Stimulated activated CD4-positive, alpha-beta T cell treated with anti-CD3 and anti-CD28 coated beads, Interleukin-15, amount 100 ng/mL, for 24 hours (primary cell): ENCODE results near the gene RASSF7.

Experiments used
- DNase-seq: peaks from one replicate; pipeline ENCODE4 v3.0.0-alpha.2; 2020

RASSF7 gene

DNA sequence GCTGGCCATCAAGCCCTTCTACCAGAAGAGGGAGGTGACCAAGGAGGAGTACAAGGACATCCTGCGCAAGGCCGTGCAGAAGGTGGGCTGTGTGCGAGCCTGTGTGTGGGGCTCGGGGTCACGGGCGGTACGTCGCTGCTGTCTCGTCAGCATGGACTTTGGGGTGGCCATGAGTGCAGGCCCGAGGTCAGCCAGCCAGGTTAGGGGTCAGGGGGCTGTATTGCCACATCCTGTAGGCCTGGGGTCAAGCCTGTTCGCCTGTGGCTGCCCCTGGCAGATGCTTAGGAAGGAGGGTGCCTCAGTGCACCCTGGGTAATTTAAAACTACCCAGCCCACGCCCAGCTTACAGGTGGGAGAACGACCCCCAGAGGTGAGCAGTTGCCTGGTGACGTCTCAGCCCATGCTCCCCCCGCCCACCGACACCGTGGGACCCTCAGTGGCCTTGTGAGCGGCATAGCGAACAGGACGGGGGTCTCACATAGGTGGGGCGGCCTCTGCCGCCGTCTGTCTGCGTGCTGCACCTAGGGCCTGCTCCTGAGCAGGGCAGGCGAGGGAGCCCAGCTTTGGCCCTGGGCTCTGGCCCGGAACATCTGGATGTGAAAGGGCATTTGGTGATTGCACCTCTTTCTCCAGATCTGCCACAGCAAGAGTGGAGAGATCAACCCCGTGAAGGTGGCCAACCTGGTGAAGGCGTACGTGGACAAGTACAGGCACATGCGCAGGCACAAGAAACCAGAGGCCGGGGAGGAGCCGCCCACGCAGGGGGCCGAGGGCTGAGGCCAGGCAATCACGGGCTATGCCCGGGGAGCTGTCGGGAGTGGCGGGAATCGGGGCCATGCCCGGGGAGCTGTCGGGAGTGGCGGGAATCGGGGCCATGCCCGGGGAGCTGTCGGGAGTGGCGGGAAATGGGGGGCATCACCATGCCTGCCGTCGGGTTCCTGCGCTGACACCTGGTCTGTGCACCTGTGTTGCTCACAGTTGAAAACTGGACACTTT lies 50.5 kb downstream of the RASSF7 start:
- no peak for DNase-seq

- DNase-seq = no peak
These were observed 51.6 kb downstream of the RASSF7 start for GRCh38 chr11:612201-612960.

DNA sequence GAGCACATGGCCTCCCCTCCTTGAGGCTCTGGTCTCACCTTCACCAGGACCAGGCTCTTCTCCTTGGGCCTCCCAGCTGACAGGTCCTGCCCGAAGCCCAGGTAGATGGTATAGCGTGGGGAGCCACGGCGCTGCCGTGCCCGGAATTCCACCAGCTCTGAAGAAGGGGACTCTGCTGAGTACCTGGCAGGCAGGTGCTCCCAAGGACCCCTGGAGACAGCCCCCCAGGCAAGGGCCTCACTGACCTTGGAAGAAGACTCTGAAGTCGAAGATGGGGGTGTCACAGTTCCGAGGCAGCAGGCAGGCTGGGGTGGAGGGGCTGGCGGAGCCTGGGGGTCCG lies 52.2 kb downstream of the RASSF7 start:
- DNase-seq = no peak

GRCh38 chr11:613369-613968 lies 52.7 kb downstream of the RASSF7 start:
- peak; percentile 89 for DNase-seq
